IMR-90 (cell line): ENCODE data around the gene GTPBP6. TPM values are rescaled to one million over a fixed set of nuclear protein-coding genes. Genes with fewer than 3 reads are reported as not detected.
A peak's percentile ranks its signal among the peaks of the same experiment; 100 is the strongest.

Experiments used
- ATAC-seq: fragments of 200-7000 bp; cut with Tn5 transposase; 2 replicates; pipeline ENCODE4 v1.9.1; 2020; ENCODE audit warnings: low read depth, mild to moderate bottlenecking, moderate library complexity
- BruUV-seq: library from RNA; stranded (reverse); fragments of 400-500 nt; replicated peaks from 2 replicates; lab custom pipeline; 2021; lab: Mats Ljungman, UMichigan
- CTCF ChIA-PET: fragments of 300-600 bp; formaldehyde crosslinking; extraction: SDS; loops from one replicate; lab custom pipeline; 2021; ENCODE audit warnings: antibody characterized with exemption; lab: Yijun Ruan, JAX
- POLR2A ChIA-PET: fragments of 300-600 bp; sonication (Branson Sonifier 250); formaldehyde crosslinking; loops from one replicate; lab custom pipeline; 2022; ENCODE audit warnings: antibody characterized with exemption; ENCODE audit not compliant: unreplicated experiment; lab: Charles Lee
- DNase-seq: peaks from one replicate; pipeline ENCODE4 v3.0.0; 2013
- H2AFZ ChIP-seq: replicated peaks from 2 replicates; pipeline ENCODE3; 2013; ENCODE audit warnings: low read length, mild to moderate bottlenecking; ENCODE audit not compliant: poor library complexity
- H2AK5ac ChIP-seq: 2 replicates; pipeline ENCODE4 v1.6.1; 2013; ENCODE audit warnings: low read depth, low read length, inconsistent platforms
- H2AK9ac ChIP-seq: replicated peaks from 2 replicates; pipeline ENCODE3; 2013; ENCODE audit warnings: mild to moderate bottlenecking, low read depth, low read length, moderate library complexity; ENCODE audit not compliant: poor library complexity
- H2BK120ac ChIP-seq: 2 replicates; pipeline ENCODE4 v1.6.1; 2013; ENCODE audit warnings: low read depth, low read length, inconsistent platforms
- H2BK15ac ChIP-seq: 3 replicates; pipeline ENCODE4 v1.6.1; 2013; ENCODE audit warnings: low read depth, low read length, inconsistent platforms
- H2BK20ac ChIP-seq: 2 replicates; pipeline ENCODE4 v1.6.1; 2013; ENCODE audit warnings: low read depth, mild to moderate bottlenecking, inconsistent platforms, low read length, moderate library complexity
- H2BK5ac ChIP-seq: 2 replicates; pipeline ENCODE4 v1.6.1; 2013; ENCODE audit warnings: mild to moderate bottlenecking, low read depth, low read length, inconsistent platforms; ENCODE audit not compliant: poor library complexity, severe bottlenecking
- H3K14ac ChIP-seq: replicated peaks from 2 replicates; pipeline ENCODE4 v1.6.1; 2013; ENCODE audit warnings: low read depth, low read length, inconsistent platforms
- H3K18ac ChIP-seq: 2 replicates; pipeline ENCODE4 v1.6.1; 2013; ENCODE audit warnings: low read depth, low read length, control low read depth
- H3K23ac ChIP-seq: 2 replicates; pipeline ENCODE4 v1.6.1; 2013; ENCODE audit warnings: low read depth, low read length, inconsistent platforms
- H3K27ac ChIP-seq: 2 replicates; pipeline ENCODE4 v1.5.1; 2013; ENCODE audit warnings: mild to moderate bottlenecking, control low read depth, low read length; ENCODE audit not compliant: insufficient read depth
- H3K27me3 ChIP-seq: 2 replicates; pipeline ENCODE4 v1.6.1; 2013; ENCODE audit warnings: low read length; ENCODE audit not compliant: control insufficient read depth, insufficient read depth
- H3K36me3 ChIP-seq: 2 replicates; pipeline ENCODE4 v1.6.1; 2013; ENCODE audit warnings: low read length, mixed read lengths; ENCODE audit not compliant: control insufficient read depth, insufficient read depth
- H3K4ac ChIP-seq: 2 replicates; pipeline ENCODE4 v1.6.1; 2013; ENCODE audit warnings: low read depth, low read length, inconsistent platforms
- H3K4me1 ChIP-seq: 2 replicates; pipeline ENCODE4 v1.6.1; 2013; ENCODE audit warnings: low read length, mixed read lengths; ENCODE audit not compliant: control insufficient read depth, insufficient read depth
- H3K4me2 ChIP-seq: 2 replicates; pipeline ENCODE4 v1.6.1; 2013; ENCODE audit warnings: low read depth, mild to moderate bottlenecking, control low read depth, low read length, moderate library complexity
- H3K4me3 ChIP-seq: 2 replicates; pipeline ENCODE4 v1.5.1; 2013; ENCODE audit warnings: low read depth, mild to moderate bottlenecking, control low read depth, low read length, moderate library complexity; ENCODE audit not compliant: insufficient read depth
- H3K56ac ChIP-seq: 2 replicates; pipeline ENCODE4 v1.6.1; 2013; ENCODE audit warnings: low read length, inconsistent platforms; ENCODE audit not compliant: insufficient read depth; ENCODE audit errors: extremely low read depth
- H3K79me1 ChIP-seq, 2 experiments: 2 replicates each; pipeline ENCODE4 v1.6.1; 2013; ENCODE audit warnings: low read length in 2 of 2, inconsistent platforms in 1 of 2, low read depth in 1 of 2
- H3K9ac ChIP-seq: 2 replicates; pipeline ENCODE4 v1.6.1; 2013; ENCODE audit warnings: low read depth, low read length, control low read depth
- H3K9me1 ChIP-seq: 2 replicates; pipeline ENCODE4 v1.6.1; 2013; ENCODE audit warnings: low read length, inconsistent platforms; ENCODE audit not compliant: insufficient read depth
- H3K9me3 ChIP-seq: 2 replicates; pipeline ENCODE4 v1.6.1; 2013; ENCODE audit warnings: low read length; ENCODE audit not compliant: control insufficient read depth, insufficient read depth
- H4K20me1 ChIP-seq: 2 replicates; pipeline ENCODE4 v1.6.1; 2013; ENCODE audit warnings: low read length, inconsistent platforms; ENCODE audit not compliant: insufficient read depth
- H4K5ac ChIP-seq: 2 replicates; pipeline ENCODE4 v1.6.1; 2013; ENCODE audit warnings: mild to moderate bottlenecking, low read depth, low read length, control low read depth
- H4K8ac ChIP-seq, 2 experiments: 2 replicates each; pipeline ENCODE4 v1.6.1; 2013; ENCODE audit warnings: low read depth in 2 of 2, low read length in 2 of 2, control low read depth in 1 of 2, inconsistent platforms in 1 of 2
- H4K91ac ChIP-seq: 2 replicates; pipeline ENCODE4 v1.6.1; 2013; ENCODE audit warnings: low read depth, low read length, inconsistent platforms; ENCODE audit not compliant: insufficient read depth
- BHLHE40 ChIP-seq: fragments of 150-350 bp; IDR thresholded peaks from 2 replicates; pipeline ENCODE4 v1.6.1; 2016; ENCODE audit warnings: mild to moderate bottlenecking, low read depth, low read length
- CHD1 ChIP-seq: IDR thresholded peaks from 2 replicates; pipeline ENCODE4 v1.6.1; 2012; ENCODE audit warnings: low read depth, low read length, improper control_type of control experiment
- CTCF ChIP-seq: conservative IDR thresholded peaks from 2 replicates; pipeline ENCODE4 v1.5.1; 2012; ENCODE audit warnings: mild to moderate bottlenecking, low read depth, low read length, improper control_type of control experiment
- FOS ChIP-seq: fragments of 150-350 bp; IDR thresholded peaks from 2 replicates; pipeline ENCODE4 v1.6.1; 2016; ENCODE audit warnings: low read depth, low read length
- MAFK ChIP-seq: IDR thresholded peaks from 2 replicates; pipeline ENCODE4 v1.6.1; 2012; ENCODE audit warnings: low read depth, low read length, improper control_type of control experiment
- MAZ ChIP-seq: IDR thresholded peaks from 2 replicates; pipeline ENCODE4 v1.6.1; 2012; ENCODE audit warnings: low read depth, mild to moderate bottlenecking, low read length, improper control_type of control experiment, moderate library complexity, borderline replicate concordance
- NFE2L2 ChIP-seq: fragments of 150-350 bp; IDR thresholded peaks from 2 replicates; pipeline ENCODE4 v1.6.1; 2016; ENCODE audit warnings: low read depth, mild to moderate bottlenecking, low read length
- POLR2A ChIP-seq: IDR thresholded peaks from 2 replicates; pipeline ENCODE4 v1.6.1; 2012; ENCODE audit warnings: mild to moderate bottlenecking, low read depth, low read length
- RAD21 ChIP-seq: IDR thresholded peaks from 2 replicates; pipeline ENCODE4 v1.6.1; 2012; ENCODE audit warnings: low read length, improper control_type of control experiment
- RCOR1 ChIP-seq: IDR thresholded peaks from 2 replicates; pipeline ENCODE4 v1.6.1; 2012; ENCODE audit warnings: mild to moderate bottlenecking, low read length, improper control_type of control experiment; ENCODE audit not compliant: insufficient replicate concordance
- RFX5 ChIP-seq: IDR thresholded peaks from 2 replicates; pipeline ENCODE4 v1.8.0; 2012; ENCODE audit warnings: low read depth, mild to moderate bottlenecking, low read length, moderate library complexity
- USF2 ChIP-seq: fragments of 150-350 bp; IDR thresholded peaks from 2 replicates; pipeline ENCODE4 v1.6.1; 2017; ENCODE audit warnings: mild to moderate bottlenecking, antibody characterized with exemption, low read length, low read depth
- WGBS, 2 experiments: methylation state at CpG; one replicate each; pipeline versions ENCODE4 v1.1.5 to v1.1.7; 2013; ENCODE audit warnings: missing lambda C conversion rate in 2 of 2; ENCODE audit not compliant: insufficient read length in 1 of 2; ENCODE audit errors: extremely low coverage in 2 of 2; 5-methylcytosine and 5-hydroxymethylcytosine counted together
- dilution Hi-C: fragments of 300-500 bp; cut with HindIII; formaldehyde crosslinking; loops from one replicate; pipeline ENCODE4 v1.14.3; 2018; ENCODE audit warnings: low sequenced_read_pairs; ENCODE audit not compliant: unreplicated experiment
- in situ Hi-C: fragments of 300-500 bp; cut with MboI; formaldehyde crosslinking; loops from 3 replicates; pipeline ENCODE4 v1.14.3; 2019; ENCODE audit warnings: low sequenced_read_pairs, inconsistent platforms, mixed read lengths
- intact Hi-C: fragments of 100-400 bp; cut with micrococcal nuclease; formaldehyde crosslinking; loops from 2 replicates; pipeline ENCODE4 v1.10.0; 2022
- polyA plus RNA-seq, 3 experiments: library from polyadenylated mRNA; depleted of rRNA; stranded (reverse); fragments of >200 nt; gene quantifications; 2 replicates each; pipeline ENCODE4 v1.2.3, GENCODE V29; 2012; ENCODE audit warnings: low replicate concordance in 1 of 3
- total RNA-seq: library from RNA; depleted of rRNA; stranded (reverse); fragments of >200 nt; gene quantifications from 2 replicates; pipeline ENCODE4 v1.2.3, GENCODE V29; 2012

GTPBP6 gene
- total and polyA plus RNA-seq, 2 of the 4 experiments (the other 2 are of a cell fraction): 24.0 to 31.6 TPM

GRCh38 chrX:356385-357034, 37.9 kb upstream of the GTPBP6 start:
- H3K14ac ChIP-seq: no peak overlapping the region
- H3K36me3 ChIP-seq: peaks cover 14% of the 10 kb centered on the region; the same call in 1 of the 2 replicates
- peaks cover 0 to 5% of the 10 kb centered on the region in 2 experiments; a peak in 1 of 4 replicates for H3K79me1 ChIP-seq
- TF ChIP-seq BHLHE40 (no peak), RCOR1 (no peak), NFE2L2 (no peak), CHD1 (no peak), USF2 (no peak), POLR2A (no peak), FOS (no peak), MAZ (no peak), RFX5 (no peak), CTCF (no peak), MAFK (no peak), RAD21 (no peak)
- no peaks in the 10 kb centered on the region for H3K9me1 ChIP-seq
- intact Hi-C loops (no loop called here), in situ Hi-C loops (no loop called here), dilution Hi-C loops (no loop called here)
- no peaks in the 10 kb centered on the region for H3K27me3 ChIP-seq
- H2AK9ac ChIP-seq: no peak overlapping the region
- H3K4me2 ChIP-seq: no peak overlapping the region
- no peak overlapping the region for H3K9ac ChIP-seq
- H2BK20ac ChIP-seq: no peak overlapping the region
- H2AFZ ChIP-seq: no peak overlapping the region
- no TSS peak for BruUV-seq
- no peak; the same call in 1 of the 2 replicates for ATAC-seq
- H2BK15ac ChIP-seq: no peak overlapping the region
- no peak overlapping the region for H3K56ac ChIP-seq
- no peak overlapping the region for H3K23ac ChIP-seq
- H4K8ac ChIP-seq: no peak overlapping the region
- WGBS, 2 experiments: 79% methylated on average over 8 of the region's 17 CpGs; no CpG with 5 or more reads in 1 of the 2 experiments
- peak; percentile 64 for DNase-seq
- no peak overlapping the region for H2BK5ac ChIP-seq
- no peak overlapping the region for H4K5ac ChIP-seq
- H3K18ac ChIP-seq: no peak overlapping the region
- ChIA-PET POLR2A (no interaction called here), CTCF (no interaction called here)
- H2BK120ac ChIP-seq: no peak overlapping the region
- no peak overlapping the region for H3K4ac ChIP-seq
- no peak overlapping the region for H4K91ac ChIP-seq
- no peak overlapping the region for H3K4me3 ChIP-seq
- no peak overlapping the region for H2AK5ac ChIP-seq
- H3K4me1 ChIP-seq: no peaks in the 10 kb centered on the region
- peaks cover 14% of the 10 kb centered on the region for H3K9me3 ChIP-seq
- H3K27ac ChIP-seq: no peak overlapping the region
- H4K20me1 ChIP-seq: no peaks in the 10 kb centered on the region; the same call in 1 of the 2 replicates
